ENCODE data around the gene SLC23A1.

GRCh38 chr5:139374909-139375308, 8.2 kb downstream of the SLC23A1 start:
- TF ChIP-seq CTCF (IDR thresholded peaks at IDR 0.05) = no peak
- TF ChIP-seq POLR2A (IDR thresholded peaks at IDR 0.05) = no peak

Measured in testis (tissue), 2 donors.